ENCODE measurements around the gene ENO1. TPM values are rescaled to one million over a fixed set of nuclear protein-coding genes. Genes with fewer than 3 reads are reported as not detected.
A peak's percentile ranks its signal among the peaks of the same experiment; 100 is the strongest.

The ENO1 gene
- total and polyA plus RNA-seq, 9 of the 15 experiments (the other 6 are each of a cell fraction or from before 2014, with no cell fraction given), result 2,249 to 7,472 (median 2,868) TPM

DNA sequence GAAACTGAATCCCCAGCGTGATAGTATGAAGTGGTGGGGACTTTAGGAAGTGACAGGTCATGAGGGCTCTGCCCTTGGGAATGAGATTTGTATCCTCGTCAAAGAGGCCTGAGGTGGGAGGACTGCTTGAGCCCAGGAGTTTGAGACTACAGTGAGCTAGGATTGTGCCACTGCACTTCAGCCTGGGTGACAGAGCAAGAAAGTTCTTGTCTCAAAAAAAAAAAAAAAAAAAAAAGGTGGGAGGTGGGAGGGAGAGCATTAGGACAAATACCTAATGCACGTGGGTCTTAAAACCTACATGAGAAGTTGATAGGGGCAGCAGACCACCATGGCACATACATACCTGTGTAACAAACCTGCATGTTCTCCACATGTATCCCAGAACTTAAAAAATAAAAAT lies 37.1 kb downstream of the ENO1 start:
- peaks cover 5 to 9% of the 10 kb centered on the region in 2 experiments; a peak in 4 of 5 replicates for H3K4me1 ChIP-seq (replicated peaks in 1 of 2; ENCODE audit: control insufficient read depth in 2 of 2, insufficient read depth in 2 of 2, low read length in 2 of 2)
- H3K79me2 ChIP-seq (ENCODE audit: control insufficient read depth, insufficient read depth, low read length), result no peaks in the 10 kb centered on the region
- POLR2A ChIA-PET, result interaction anchor here (0.7 kb wide), 1 partner anchor 724 kb away, joined by 3 read pairs; no protein-coding TSS in a partner anchor
- H3K4me2 ChIP-seq (ENCODE audit: insufficient read depth, low read length), result no peak overlapping the region
- intact Hi-C loops (cut with micrococcal nuclease), result no loop called here
- no peak overlapping the region for H2AFZ ChIP-seq (ENCODE audit: low read depth, low read length)
- TF ChIP-seq, protein P1, sequence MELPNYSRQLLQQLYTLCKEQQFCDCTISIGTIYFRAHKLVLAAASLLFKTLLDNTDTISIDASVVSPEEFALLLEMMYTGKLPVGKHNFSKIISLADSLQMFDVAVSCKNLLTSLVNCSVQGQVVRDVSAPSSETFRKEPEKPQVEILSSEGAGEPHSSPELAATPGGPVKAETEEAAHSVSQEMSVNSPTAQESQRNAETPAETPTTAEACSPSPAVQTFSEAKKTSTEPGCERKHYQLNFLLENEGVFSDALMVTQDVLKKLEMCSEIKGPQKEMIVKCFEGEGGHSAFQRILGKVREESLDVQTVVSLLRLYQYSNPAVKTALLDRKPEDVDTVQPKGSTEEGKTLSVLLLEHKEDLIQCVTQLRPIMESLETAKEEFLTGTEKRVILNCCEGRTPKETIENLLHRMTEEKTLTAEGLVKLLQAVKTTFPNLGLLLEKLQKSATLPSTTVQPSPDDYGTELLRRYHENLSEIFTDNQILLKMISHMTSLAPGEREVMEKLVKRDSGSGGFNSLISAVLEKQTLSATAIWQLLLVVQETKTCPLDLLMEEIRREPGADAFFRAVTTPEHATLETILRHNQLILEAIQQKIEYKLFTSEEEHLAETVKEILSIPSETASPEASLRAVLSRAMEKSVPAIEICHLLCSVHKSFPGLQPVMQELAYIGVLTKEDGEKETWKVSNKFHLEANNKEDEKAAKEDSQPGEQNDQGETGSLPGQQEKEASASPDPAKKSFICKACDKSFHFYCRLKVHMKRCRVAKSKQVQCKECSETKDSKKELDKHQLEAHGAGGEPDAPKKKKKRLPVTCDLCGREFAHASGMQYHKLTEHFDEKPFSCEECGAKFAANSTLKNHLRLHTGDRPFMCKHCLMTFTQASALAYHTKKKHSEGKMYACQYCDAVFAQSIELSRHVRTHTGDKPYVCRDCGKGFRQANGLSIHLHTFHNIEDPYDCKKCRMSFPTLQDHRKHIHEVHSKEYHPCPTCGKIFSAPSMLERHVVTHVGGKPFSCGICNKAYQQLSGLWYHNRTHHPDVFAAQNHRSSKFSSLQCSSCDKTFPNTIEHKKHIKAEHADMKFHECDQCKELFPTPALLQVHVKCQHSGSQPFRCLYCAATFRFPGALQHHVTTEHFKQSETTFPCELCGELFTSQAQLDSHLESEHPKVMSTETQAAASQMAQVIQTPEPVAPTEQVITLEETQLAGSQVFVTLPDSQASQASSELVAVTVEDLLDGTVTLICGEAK (IDR thresholded peaks at IDR 0.05), result peak; percentile 72
- TF ChIP-seq, protein P1 (CRISPR knock-in tag; IDR thresholded peaks at IDR 0.05), result peak; percentile 69
- TF ChIP-seq, protein P2, sequence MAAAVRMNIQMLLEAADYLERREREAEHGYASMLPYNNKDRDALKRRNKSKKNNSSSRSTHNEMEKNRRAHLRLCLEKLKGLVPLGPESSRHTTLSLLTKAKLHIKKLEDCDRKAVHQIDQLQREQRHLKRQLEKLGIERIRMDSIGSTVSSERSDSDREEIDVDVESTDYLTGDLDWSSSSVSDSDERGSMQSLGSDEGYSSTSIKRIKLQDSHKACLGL (CRISPR knock-in tag; IDR thresholded peaks at IDR 0.05; ENCODE audit: borderline replicate concordance, poor library complexity, severe bottlenecking), result no peak
- TF ChIP-seq ZKSCAN3 (CRISPR knock-in tag; IDR thresholded peaks at IDR 0.05) (no peak), RAD51 (IDR thresholded peaks at IDR 0.05; ENCODE audit: borderline replicate concordance, low read depth) (no peak), TFAM (CRISPR knock-in tag; conservative IDR thresholded peaks at IDR 0.05) (no peak), KDM2B (CRISPR knock-in tag; IDR thresholded peaks at IDR 0.05) (no peak), ZNF384 (IDR thresholded peaks at IDR 0.05; ENCODE audit: low read depth, low read length) (peak; percentile 85), THRAP3 (IDR thresholded peaks at IDR 0.05; ENCODE audit: borderline replicate concordance) (no peak), ZNF444 (CRISPR knock-in tag; IDR thresholded peaks at IDR 0.05) (no peak), CBX8 (IDR thresholded peaks at IDR 0.05; ENCODE audit: borderline replicate concordance, extremely low read depth, low read depth, low read length, poor library complexity, severe bottlenecking) (no peak), ZSCAN29 (IDR thresholded peaks at IDR 0.05) (no peak), NCOA6 (IDR thresholded peaks at IDR 0.05) (no peak), ZNF57 (CRISPR knock-in tag; IDR thresholded peaks at IDR 0.05) (no peak)
- TF ChIP-seq, protein P3, sequence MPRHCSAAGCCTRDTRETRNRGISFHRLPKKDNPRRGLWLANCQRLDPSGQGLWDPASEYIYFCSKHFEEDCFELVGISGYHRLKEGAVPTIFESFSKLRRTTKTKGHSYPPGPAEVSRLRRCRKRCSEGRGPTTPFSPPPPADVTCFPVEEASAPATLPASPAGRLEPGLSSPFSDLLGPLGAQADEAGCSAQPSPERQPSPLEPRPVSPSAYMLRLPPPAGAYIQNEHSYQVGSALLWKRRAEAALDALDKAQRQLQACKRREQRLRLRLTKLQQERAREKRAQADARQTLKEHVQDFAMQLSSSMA (CRISPR knock-in tag; IDR thresholded peaks at IDR 0.05), result no peak
- H3K9me1 ChIP-seq (ENCODE audit: control insufficient read depth, insufficient read depth, low read length), result no peaks in the 10 kb centered on the region
- H3K36me3 ChIP-seq (ENCODE audit: control insufficient read depth, insufficient read depth, low read length), result no peaks in the 10 kb centered on the region
- H3K27me3 ChIP-seq (ENCODE audit: control insufficient read depth in 2 of 2, insufficient read depth in 2 of 2, low read length in 2 of 2), result no peaks in the 10 kb centered on the region
- CTCF ChIA-PET (ENCODE audit: low intra/inter-chr PET ratio), result no interaction called here
- in situ Hi-C loops (cut with MboI), result no loop called here
- no peak overlapping the region for H3K27ac ChIP-seq (ENCODE audit: extremely low read depth, low read depth, low read length)
- 30% methylated on average over 3 of the region's 3 CpGs for WGBS (ENCODE audit: insufficient coverage, low coverage, missing lambda C conversion rate)
- no peak overlapping the region for H3K4me3 ChIP-seq
- H4K20me1 ChIP-seq (replicated peaks; ENCODE audit: control insufficient read depth, insufficient read depth, low read length), result no peaks in the 10 kb centered on the region
- H3K9ac ChIP-seq (ENCODE audit: insufficient read depth in 1 of 2, low read depth in 2 of 2, low read length in 2 of 2), result no peak overlapping the region
- DNase-seq (ENCODE audit: extremely low read depth in 1 of 4, low spot score in 3 of 4), result no peak
- H3K9me3 ChIP-seq (replicated peaks; ENCODE audit: control insufficient read depth, insufficient read depth, low read depth, low read length), result no peaks in the 10 kb centered on the region
- FAIRE-seq, result no peak
- no peak for ATAC-seq
- BruUV-seq (replicated peaks), result no TSS peak
